Coronary artery (tissue), 2 donors: Measurements from ENCODE around the gene EDARADD.
A peak's percentile ranks its signal among the peaks of the same experiment; 100 is the strongest.
"Not testable (repeated sequence)": the region's sequence is repeated elsewhere in the genome, so short reads cannot be mapped to it uniquely, and the experiment has no call there.

Source experiments
- DNase-seq: peaks from one replicate; pipeline ENCODE4 v3.0.0-alpha.2; 2017; ENCODE audit warnings: low spot score
- H3K27ac ChIP-seq, 2 donors: fragments of 200-600 bp; sonication (generic); one replicate each; pipeline ENCODE4 v1.5.1; 2016 to 2019
- H3K4me3 ChIP-seq: fragments of 200-600 bp; sonication (generic); 2 replicates; pipeline ENCODE4 v1.5.1; 2016; ENCODE audit warnings: mild to moderate bottlenecking, moderate library complexity
- CTCF ChIP-seq: fragments of 200-600 bp; sonication (generic); IDR thresholded peaks from one replicate; pipeline ENCODE4 v1.5.1; 2019; ENCODE audit warnings: antibody characterized with exemption

EDARADD gene

DNA sequence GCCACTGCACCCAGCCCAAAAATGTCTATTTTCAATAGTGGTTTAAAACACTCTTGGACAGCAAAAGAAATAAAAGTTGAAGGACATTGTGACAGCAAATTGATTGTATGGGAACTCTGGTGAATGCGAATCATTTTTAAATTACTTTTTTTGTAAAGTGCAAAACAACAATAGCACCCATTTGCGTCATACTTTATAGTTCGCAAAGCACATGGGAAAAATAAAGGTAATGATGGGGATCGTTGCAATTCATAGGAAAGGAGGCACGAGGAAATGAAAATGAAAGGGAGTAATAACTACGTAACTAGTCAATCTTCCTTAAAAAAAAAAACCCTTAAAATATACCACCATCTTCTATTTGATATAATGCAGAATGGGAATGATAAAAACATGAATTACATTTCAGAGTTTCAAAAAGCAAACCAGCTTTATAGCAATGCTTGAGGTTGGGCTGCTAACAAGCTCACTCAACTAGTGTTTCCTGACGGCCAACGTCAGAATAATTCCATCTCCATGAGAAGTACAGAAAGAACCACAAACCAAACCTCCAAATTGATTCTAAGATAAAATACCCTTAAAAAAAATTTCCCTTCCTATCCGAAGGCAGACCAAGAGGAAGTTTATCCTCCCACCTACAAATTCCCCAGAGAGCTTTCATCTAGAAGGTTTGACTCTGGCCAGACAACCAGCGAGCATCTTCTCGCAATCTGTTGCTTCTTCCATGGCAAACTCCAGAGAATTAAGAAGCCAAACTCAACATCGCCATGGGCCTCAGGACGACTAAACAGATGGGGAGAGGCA, at the start of gene EDARADD:
EDARADD (plus strand) TSS at position 606 of the 801 bp plus-strand sequence; CDS start at position 765, 159 bp downstream.
- no peak within 1 kb of the TSS for H3K27ac ChIP-seq
- TF ChIP-seq CTCF: no peak
- H3K4me3 ChIP-seq: peak within 1 kb of the TSS; percentile 88
- no peak for DNase-seq

DNA sequence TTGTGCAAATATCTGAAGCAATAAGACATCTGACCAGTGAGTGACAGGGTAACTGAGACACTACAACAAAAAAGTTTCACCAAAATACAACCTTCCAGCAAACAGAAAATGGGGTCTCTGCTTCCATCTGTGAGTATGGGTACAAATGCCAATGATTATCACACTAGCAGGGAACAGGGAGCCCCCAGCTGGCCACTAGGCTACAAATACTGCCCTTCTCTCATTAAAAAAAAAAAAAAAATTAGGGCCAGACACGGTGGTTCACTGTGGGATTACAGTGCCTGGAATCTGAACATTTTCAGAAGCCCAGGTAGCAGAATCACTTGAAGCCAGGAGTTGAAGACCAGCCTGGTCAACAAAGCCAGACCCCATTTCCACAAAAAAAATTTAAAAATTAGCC, 48.4 kb upstream of the EDARADD start:
- Histone ChIP-seq H3K27ac (no peak overlapping the region), H3K4me3 (no peak overlapping the region)
- no peak for DNase-seq
- no peak for TF ChIP-seq CTCF

DNA sequence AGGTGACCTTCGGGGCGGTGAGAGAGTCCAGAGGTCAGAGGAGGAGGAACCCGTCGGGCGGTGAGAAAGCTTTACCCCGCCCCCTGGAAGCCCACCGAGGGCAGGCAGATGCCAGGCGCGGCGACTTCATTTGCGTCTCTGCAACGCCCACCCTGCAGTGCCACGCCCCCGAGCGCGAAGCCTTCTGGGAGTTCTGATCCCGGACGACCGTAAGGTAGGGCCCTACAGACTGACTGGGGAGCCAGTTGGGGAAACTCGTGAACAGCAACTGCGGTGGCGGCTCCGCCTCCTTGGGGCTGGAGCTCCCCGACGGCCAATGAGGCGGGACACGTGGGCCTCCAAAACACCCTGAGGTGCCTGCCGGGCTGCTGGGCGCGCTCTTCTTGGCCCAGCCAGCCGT, 46.0 kb upstream of the EDARADD start:
- no peak for DNase-seq
- Histone ChIP-seq H3K4me3 (no peak overlapping the region), H3K27ac (no peak overlapping the region)
- no peak for TF ChIP-seq CTCF

DNA sequence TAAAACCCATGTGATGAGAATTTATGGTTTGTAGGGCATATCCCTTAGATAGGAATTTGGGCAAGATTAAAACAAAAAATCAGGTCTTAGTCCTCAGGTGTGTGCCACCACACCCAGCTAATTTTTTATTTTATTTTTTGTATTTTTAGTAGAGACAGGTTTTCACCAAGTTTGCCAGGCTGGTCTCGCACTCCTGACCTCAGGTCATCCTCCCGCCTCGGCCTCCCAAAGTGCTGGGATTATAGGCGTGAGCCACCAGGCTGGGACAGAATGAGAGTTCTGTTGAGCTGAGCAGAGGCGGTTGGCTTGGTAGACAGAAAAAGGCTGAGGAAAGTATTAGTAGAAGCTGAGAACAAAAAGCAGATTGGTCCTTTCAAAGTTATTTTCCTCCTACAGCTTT, 43.8 kb upstream of the EDARADD start:
- DNase-seq: no peak
- Histone ChIP-seq H3K27ac (no peak overlapping the region), H3K4me3 (no peak overlapping the region)
- no peak for TF ChIP-seq CTCF

DNA sequence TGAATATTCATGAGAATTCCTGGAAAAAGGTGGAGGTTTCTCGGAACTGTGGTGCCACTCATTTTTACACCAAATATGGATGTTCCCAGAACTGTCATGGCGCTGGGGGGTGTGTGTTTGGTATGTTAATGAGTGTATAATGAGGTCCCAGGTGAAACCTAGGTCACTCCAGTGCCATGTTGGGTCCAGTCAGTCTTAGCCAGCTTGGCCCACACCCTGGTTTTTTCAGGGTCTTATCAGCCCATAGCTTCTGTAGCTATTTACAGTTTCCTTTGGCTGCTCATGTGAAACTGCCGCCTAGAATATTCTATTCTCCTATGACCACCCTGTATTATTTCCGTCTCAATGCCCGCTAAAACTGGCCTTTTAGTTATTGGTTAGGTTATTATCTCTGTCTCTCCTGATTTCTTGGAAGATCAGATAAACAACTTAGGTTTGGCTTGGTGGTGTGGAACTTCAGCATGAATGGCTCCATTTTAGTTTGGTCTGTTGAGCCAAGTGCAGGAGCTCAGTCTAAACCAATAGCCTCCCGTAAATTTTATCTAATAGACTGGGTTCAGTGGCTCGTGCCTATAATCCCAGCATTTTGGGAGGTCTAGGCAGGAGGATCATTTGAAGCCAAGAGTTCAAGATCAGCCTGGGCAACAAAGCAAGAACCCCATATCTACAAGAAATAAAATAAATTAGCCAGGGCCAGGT, 42.1 kb upstream of the EDARADD start:
- DNase-seq: no peak
- H3K27ac ChIP-seq: no peak overlapping the region
- H3K4me3 ChIP-seq: no peak overlapping the region
- no peak for TF ChIP-seq CTCF

DNA sequence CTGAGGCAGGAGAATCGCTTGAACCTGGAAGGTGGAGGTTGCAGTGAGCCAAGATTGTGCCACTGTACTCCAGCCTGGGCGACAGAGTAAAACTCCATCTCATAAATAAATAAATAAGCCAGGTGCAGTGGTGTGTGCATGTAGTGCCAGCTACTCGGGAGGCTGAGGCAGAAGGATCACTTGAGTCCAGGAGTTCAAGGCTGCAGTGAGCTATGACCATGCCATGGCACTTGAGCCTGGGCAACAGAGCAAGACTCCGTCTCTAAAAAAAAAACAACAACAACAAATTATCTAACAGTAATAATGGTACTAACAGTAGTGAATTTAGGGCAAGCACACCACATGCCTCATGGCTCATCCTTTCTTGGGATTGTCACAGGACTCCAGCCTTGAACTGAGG, 41.3 kb upstream of the EDARADD start:
- DNase-seq, H3K27ac ChIP-seq: not testable (repeated sequence)

GRCh38 chr1:236353813-236354212, 40.3 kb upstream of the EDARADD start:
- no peak overlapping the region for H3K4me3 ChIP-seq
- TF ChIP-seq CTCF: no peak
- H3K27ac ChIP-seq: no peak overlapping the region
- DNase-seq: no peak

More for the DNA sequence above, 41.3 kb upstream of the EDARADD start:
- not testable (repeated sequence) for H3K4me3 ChIP-seq
